ENCODE results near the gene KIFC1. TPM values are rescaled to one million over a fixed set of nuclear protein-coding genes. Genes with fewer than 3 reads are reported as not detected.
A peak's percentile ranks its signal among the peaks of the same experiment; 100 is the strongest.
"Not testable (repeated sequence)": the region's sequence is repeated elsewhere in the genome, so short reads cannot be mapped to it uniquely, and the experiment has no call there.

The KIFC1 gene
- polyA plus RNA-seq, 3 donors = 37.0 to 50.3 (median 46.5) TPM

DNA sequence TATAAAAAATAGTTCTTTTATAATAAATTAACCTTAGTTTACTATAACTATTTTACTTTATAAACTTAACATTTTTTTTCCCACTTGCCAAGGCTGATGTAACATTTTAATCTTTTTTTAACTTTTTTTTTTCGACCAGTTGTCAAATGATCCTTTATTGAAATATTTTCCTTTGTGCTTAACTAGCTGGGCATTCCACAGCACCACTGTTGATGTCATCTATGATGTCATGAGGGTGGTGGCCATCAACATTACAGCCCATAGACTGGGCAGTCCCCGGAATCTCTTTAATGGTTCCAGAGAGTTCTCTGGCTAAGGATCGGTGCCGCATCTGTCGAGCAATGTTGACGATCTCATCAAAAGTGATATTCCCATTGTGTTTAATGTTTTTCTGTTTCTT is 8.3 kb downstream of the KIFC1 start:
- DNase-seq (ENCODE audit: extremely low read depth in 1 of 11, low read depth in 9 of 11, low spot score in 4 of 11) = not testable (repeated sequence)

DNA sequence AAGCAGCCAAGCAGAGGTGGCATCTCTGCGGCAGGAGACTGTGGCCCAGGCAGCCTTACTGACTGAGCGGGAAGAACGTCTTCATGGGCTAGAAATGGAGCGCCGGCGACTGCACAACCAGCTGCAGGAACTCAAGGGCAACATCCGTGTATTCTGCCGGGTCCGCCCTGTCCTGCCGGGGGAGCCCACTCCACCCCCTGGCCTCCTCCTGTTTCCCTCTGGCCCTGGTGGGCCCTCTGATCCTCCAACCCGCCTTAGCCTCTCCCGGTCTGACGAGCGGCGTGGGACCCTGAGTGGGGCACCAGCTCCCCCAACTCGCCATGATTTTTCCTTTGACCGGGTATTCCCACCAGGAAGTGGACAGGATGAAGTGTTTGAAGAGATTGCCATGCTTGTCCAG is 13.3 kb downstream of the KIFC1 start:
- no peak for DNase-seq (ENCODE audit: extremely low read depth in 1 of 11, low read depth in 9 of 11, low spot score in 4 of 11)

DNA sequence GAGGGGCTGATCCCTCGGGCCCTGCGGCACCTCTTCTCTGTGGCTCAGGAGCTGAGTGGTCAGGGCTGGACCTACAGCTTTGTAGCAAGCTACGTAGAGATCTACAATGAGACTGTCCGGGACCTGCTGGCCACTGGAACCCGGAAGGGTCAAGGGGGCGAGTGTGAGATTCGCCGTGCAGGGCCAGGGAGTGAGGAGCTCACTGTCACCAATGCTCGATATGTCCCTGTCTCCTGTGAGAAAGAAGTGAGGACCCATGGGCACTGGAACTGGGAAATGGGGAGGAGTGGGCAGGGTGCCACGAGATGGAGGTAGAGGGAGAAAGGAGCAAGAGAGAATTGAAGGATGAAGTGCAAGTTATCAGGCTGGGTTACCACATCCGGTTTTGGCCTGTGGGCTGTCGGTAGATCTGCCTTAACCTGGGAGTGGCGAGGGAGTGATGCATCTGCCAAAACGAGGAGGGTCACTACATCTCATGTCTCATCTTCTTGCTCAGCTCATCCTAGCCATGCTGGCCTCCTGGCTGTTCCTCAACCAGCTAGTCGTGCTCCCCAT is 13.8 kb downstream of the KIFC1 start:
- no peak for DNase-seq (ENCODE audit: extremely low read depth in 1 of 11, low read depth in 9 of 11, low spot score in 4 of 11)

DNA sequence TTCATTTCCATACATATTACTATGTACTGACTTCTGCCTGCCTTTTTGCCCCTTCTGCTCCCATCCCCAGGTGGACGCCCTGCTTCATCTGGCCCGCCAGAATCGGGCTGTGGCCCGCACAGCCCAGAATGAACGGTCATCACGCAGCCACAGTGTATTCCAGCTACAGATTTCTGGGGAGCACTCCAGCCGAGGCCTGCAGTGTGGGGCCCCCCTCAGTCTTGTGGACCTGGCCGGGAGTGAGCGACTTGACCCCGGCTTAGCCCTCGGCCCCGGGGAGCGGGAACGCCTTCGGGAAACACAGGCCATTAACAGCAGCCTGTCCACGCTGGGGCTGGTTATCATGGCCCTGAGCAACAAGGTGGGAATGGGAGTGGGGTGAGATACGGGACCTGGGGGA is 14.5 kb downstream of the KIFC1 start:
- no peak for DNase-seq (ENCODE audit: extremely low read depth in 1 of 11, low read depth in 9 of 11, low spot score in 4 of 11)

DNA sequence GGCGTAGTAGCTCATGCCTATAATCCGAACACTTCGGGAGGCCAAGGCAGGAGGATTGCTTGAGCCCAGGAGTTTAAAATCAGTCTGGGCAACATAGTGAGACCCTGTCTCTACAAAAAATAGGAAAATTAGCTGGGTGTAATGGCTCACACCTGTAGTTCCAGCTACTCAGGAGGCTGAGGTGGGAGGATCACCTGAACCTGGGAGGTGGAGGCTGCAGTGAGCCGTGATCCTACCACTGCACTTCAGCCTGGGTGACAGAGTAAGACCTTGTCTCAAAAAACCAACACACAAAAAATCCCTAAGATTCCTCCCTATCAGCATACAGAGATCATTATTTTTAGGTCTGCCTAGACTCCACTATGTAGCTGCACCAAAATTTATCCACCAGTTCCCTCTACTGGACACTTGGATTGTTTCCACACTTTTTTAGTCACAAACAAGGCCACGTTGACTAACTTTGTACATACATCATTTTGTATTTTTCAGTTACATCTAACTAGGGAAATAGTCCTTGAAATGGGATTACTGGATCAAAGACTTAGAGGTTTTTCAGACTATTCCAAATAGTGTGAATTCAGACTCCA is 15.6 kb downstream of the KIFC1 start:
- no peak for DNase-seq (ENCODE audit: extremely low read depth in 1 of 11, low read depth in 9 of 11, low spot score in 4 of 11)

DNA sequence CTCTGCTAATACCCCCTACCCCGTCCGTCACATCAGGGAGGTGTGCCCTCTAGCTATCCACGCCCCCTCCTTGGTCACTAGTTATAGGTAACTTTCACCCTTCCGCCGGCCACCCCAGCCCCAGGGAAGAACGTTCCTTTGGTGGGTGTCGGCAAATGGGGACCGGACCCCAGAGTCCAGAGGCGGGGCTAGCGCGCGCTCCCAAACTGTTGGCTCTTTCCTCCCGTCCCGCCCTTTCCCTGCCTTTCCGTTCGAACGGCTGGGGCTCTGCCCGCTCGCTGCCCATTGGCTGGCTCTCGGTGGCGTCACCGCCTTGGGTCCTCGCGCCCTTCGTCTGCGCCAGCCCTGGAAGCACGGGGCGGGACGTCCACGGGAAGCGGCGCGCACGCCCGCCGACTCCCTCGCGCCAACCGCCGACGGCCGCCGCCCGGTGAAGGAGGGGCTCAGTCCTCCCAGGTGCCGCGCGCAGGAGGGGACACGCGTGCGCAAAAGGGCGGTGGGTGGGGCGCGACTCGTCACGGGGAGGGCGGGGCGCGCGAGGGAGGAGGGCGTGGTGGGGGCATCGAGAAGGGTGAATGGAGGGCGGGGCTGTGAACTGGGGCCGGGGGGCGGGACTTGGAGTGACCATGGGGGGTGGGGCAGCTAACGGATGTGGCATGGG is 18.6 kb downstream of the KIFC1 start:
- peak; percentile 87 to 98 (median 96) for DNase-seq (ENCODE audit: extremely low read depth in 1 of 11, low read depth in 9 of 11, low spot score in 4 of 11)

DNA sequence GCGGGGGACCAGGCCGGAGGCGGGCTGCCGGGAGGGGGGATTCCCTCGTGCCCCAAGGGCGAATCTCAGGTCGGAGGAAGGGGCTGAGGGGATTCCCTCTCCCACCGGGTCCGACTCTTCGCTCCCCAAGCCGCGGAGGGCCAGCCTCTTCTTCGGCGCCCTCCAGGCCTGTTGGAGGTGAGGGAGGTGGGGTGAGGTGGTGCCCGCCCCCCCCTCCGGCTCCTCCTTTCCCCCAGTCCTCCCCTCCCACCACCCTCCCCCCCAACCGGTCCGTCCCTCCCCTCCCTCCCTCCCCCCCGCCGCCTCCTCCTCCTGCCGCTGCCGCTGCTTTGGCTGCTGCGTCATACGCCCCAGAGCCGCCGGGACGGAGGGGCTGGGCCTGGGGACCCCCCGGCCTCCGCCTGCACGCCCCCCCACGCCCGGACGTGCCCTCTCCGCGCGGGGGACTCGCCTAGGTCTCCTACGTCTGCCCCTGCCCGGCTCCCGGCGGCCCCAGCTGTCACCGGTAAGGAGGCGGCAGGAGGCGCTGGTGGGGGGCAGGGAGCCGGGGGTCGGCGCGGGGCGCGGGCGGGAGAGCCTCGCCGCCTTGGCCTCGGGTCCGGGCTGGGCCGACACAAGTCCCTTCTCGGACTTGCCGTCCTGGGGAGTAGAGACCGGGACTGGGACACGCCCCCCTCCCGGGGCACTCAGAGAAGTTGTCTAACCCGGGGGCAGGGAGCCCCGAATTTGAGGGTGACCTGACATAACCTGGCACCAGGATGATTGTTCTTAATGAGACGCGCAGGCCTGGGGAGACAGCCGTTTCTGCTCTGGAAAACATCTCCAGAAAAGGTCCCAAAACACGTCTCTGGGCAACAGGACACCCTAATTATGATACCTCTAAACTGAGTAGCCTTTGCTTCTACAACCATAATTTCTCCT is 19.3 kb downstream of the KIFC1 start, which contains the start of gene PHF1:
Gene PHF1 (plus strand): TSS at position 304 of the 921 bp plus-strand sequence. CDS start 1,250 bp downstream, outside the sequence.
- no peak for DNase-seq (ENCODE audit: extremely low read depth in 1 of 11, low read depth in 9 of 11, low spot score in 4 of 11)

DNA sequence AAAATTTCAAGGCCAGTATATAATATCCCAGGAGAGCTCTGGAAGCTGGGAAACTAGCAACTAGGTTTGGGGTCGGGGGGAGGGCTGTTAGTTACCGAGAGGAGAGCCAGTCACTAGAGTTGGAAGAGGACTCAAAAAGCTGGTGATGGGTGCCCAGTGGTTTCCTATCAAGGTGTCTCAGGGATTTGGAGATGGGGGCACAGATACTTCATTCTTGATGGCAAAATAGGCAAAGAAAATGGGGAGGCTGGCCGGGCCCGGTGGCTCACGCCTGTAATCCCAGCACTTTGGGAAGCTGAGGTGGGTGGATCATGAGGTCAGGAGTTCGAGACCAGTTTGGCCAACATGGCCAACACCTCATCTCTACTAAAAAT is 20.0 kb downstream of the KIFC1 start:
- no peak for DNase-seq (ENCODE audit: extremely low read depth in 1 of 11, low read depth in 9 of 11, low spot score in 4 of 11)

DNA sequence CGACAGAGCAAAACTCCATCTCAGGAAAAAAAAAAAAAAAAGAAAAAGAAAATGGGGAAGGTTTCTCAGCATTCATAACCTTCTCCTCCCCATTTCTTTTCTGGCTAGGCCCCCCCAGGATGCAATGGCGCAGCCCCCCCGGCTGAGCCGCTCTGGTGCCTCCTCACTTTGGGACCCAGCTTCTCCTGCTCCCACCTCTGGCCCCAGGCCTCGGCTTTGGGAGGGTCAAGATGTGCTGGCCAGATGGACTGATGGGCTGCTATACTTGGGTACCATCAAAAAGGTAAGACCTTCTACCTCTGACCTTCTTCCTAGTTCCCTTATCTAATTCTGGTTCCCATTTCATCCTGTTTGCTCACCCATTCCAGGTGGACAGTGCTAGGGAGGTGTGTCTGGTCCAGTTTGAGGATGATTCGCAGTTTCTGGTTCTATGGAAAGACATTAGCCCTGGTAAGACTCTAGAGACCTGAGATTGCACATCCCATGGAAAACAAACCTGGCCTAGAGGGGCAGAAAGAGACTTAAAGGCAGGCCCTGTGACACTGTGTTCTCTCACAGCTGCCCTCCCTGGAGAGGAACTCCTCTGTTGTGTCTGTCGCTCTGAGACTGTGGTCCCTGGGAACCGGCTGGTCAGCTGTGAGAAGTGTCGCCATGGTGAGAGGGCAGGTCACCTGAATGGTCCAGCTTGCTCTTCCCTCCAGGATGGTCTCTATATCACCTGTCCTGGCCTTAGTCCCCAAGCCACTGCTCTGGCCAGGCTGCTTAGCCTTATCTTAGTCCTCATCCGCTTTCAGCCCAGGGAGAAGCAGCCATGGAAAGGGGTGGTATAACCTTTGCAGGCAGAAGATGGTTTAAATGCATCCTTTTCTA is 20.8 kb downstream of the KIFC1 start:
- DNase-seq (ENCODE audit: extremely low read depth in 1 of 11, low read depth in 9 of 11, low spot score in 4 of 11) = no peak

DNA sequence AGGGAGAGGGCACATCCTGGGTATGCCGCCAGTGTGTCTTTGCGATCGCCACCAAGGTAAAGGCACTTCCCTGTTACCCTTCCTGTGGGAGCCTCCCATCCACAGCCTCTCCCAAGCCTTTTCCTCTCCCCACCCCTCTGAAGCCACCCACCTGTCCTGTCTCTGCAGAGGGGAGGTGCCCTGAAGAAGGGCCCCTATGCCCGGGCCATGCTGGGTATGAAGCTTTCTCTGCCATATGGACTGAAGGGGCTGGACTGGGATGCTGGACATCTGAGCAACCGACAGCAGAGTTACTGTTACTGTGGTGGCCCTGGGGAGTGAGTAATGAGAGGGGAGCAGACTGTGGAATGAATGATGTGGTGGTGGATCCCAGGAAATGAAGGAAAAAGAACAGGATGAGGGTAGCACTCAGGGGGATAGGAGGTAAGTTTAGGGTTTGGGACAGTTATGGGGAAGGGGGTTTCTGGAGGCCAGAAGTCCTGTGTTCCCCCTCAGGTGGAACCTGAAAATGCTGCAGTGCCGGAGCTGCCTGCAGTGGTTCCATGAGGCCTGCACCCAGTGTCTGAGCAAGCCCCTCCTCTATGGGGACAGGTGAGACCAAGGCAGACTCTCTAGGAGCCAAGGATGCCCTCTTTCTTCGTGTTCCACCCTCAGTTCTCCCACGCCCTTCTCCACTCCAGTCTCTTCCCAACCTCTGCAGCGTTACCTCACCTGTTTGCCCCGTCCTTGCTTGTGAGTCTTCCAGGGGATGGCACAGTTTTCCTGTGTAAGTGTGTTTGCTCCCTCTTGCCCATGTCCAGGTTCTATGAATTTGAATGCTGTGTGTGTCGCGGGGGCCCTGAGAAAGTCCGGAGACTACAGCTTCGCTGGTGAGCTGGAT is 21.9 kb downstream of the KIFC1 start:
- DNase-seq (ENCODE audit: extremely low read depth in 1 of 11, low read depth in 9 of 11, low spot score in 4 of 11) = no peak

DNA sequence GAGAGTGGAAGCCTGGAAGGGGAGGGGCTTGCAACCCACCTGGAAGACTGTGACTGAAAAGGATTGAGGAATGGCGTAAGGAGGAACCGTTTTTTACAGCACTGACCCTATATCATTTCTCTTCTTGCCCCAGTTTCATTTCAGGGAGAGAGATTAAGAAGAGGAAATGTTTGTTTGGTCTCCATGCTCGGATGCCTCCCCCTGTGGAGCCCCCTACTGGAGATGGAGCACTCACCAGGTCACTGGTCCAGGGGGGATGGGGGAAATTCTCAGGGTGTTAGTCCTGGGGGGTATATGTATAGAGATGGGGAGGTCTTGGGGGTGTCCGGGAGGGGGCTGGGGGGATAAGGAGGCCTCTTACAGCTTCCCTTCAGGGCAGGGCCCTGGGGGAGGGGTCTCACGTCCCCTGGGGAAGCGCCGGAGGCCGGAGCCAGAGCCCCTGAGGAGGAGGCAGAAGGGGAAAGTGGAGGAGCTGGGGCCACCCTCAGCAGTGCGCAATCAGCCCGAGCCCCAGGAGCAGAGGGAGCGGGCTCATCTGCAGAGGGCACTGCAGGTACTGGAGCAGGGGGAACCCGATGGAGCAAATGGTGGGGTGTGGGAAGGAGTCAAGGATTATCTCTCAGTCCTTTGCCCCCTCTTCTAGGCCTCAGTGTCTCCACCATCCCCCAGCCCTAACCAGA is 23.1 kb downstream of the KIFC1 start:
- DNase-seq (ENCODE audit: extremely low read depth in 1 of 11, low read depth in 9 of 11, low spot score in 4 of 11) = no peak

DNA sequence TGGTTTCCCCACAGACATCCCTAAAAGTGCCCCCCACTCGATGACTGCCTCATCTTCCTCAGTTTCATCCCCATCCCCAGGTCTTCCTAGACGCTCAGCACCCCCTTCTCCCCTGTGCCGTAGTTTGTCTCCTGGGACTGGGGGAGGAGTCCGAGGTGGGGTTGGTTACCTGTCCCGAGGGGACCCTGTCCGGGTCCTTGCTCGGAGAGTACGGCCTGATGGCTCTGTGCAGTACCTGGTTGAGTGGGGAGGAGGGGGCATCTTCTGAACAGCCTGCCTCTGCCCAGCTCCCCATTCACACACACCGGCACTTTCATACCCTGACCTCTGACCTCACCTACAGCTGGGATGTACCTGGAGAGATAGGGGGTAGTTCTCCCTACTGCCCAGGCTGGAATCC is 24.2 kb downstream of the KIFC1 start:
- DNase-seq (ENCODE audit: extremely low read depth in 1 of 11, low read depth in 9 of 11, low spot score in 4 of 11) = no peak

DNA sequence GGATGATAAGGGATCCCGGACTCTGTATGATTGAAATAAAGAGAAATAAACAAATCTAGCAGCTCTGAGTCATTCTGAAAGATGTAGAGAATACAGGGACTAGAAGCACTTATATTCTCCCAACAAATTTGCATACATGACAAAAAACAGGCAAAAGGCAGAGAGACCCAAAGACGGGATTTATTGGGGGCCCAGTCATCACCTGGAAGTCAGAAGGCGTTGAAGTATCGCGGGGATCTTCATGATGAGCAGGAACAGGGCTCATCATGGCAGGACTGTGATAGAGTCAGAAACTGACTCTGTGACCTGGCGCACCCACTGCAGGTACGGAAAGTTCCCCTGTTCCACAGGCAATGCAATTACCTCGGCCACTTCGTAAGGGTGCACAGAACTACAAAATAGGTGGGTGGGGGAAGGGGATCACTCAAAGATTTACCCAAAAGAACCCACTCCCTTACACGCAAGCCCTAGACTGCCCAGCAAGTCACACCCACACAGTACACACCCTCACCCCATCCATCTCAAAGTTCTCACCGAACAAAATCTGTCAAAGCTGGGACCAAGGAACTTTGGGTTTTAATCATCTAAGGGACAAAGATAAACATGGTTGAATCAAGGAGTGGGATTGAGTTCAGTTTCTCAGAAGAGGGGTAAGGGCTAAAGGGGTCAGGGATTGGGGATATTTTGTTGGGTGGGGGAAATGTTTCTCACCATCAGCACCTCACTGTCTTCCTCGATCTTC is 24.9 kb downstream of the KIFC1 start:
- no peak for DNase-seq (ENCODE audit: extremely low read depth in 1 of 11, low read depth in 9 of 11, low spot score in 4 of 11)

DNA sequence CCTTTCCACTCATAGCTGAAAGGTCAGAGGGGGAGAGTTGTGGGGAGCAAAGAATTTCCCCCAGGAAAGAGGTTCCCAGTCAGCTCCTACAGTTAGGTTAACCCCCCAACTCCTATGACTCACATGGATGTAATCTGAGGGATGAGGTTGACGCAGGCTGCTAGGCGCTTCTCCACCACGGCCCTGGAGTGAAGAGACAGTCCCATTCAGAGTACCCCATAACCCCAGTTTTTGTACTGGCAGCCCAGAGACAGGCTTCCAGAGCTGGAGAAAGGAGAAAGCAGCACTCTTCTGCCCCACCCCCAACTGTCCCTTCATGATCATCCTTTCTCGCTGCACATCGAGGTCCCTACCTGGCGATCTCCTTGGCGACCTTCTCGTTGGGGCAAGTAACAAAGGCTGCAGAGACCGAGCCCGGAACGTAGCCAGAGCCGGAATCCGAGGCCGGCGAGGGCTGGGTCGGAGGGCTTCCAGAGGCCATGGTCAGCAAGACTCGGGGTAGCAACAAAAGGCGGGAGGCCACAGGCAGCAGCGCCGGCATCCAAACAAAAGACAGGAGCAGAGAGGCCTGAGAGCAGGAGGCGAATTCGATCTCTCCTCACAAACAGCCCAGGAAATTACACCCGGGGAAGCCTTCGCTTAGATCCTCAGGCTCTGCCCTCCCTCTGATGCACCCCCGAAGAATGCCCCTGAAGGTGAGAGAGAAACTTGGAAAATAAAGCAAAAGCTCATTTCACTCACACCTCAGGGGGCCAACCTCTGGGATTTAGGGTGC is 25.7 kb downstream of the KIFC1 start:
- no peak for DNase-seq (ENCODE audit: extremely low read depth in 1 of 11, low read depth in 9 of 11, low spot score in 4 of 11)

DNA sequence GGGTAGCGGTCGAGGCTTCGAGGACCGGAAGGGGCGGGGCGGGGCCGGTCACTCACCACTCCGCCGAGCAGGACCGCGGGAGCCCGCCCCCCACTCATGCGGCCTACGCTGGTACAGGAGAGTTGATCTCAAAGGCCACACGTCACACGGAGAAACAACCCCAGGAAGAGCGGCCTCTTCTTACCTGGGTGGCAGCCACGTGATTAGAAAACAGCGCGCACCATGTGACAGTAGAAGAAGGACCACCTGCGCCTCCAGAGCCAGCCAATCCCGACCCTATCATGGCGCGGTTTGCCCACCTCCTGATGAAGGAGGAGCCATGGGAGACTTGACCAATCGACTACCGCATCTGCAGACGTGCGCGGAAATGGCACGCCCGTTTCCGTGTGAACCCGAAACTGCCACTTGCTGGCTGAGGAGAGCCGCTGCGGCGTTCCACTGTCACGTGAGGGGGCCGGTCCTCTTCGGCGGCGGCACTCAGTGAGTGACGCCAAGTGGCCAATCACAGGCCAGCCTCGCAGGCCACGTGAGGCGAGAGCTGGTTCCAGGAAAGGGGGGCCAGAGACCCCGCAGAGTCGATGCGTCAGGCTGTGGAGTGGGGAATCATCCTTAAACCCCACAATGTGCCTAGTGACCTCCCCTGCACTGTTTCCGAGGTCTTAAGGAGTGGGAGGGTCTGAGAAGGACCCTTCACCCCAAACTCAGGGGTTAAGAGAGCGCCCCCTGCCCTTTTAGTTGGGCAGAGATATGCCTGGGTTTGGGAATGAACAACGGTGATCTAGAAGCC is 26.5 kb downstream of the KIFC1 start, which contains the start of gene CUTA:
Gene CUTA (minus strand): TSS at position 205 of the 787 bp plus-strand sequence. CDS start 107 bp downstream, at position 98.
- peak; percentile 95 to 100 (median 99) for DNase-seq (ENCODE audit: extremely low read depth in 1 of 11, low read depth in 9 of 11, low spot score in 4 of 11)

Measured in renal cortex interstitium (tissue), 11 donors.